NCI-H524 treated with DMSO at 0.1 percent for 48 hours (cell line): Measurements from ENCODE around the gene TGM2.
"Not testable (repeated sequence)": the region's sequence is repeated elsewhere in the genome, so short reads cannot be mapped to it uniquely, and the experiment has no call there.

ENCODE experiments used
- DNase-seq: peaks from one replicate; lab custom pipeline; 2025; lab: John Stamatoyannopoulos, UW

TGM2 gene

DNA sequence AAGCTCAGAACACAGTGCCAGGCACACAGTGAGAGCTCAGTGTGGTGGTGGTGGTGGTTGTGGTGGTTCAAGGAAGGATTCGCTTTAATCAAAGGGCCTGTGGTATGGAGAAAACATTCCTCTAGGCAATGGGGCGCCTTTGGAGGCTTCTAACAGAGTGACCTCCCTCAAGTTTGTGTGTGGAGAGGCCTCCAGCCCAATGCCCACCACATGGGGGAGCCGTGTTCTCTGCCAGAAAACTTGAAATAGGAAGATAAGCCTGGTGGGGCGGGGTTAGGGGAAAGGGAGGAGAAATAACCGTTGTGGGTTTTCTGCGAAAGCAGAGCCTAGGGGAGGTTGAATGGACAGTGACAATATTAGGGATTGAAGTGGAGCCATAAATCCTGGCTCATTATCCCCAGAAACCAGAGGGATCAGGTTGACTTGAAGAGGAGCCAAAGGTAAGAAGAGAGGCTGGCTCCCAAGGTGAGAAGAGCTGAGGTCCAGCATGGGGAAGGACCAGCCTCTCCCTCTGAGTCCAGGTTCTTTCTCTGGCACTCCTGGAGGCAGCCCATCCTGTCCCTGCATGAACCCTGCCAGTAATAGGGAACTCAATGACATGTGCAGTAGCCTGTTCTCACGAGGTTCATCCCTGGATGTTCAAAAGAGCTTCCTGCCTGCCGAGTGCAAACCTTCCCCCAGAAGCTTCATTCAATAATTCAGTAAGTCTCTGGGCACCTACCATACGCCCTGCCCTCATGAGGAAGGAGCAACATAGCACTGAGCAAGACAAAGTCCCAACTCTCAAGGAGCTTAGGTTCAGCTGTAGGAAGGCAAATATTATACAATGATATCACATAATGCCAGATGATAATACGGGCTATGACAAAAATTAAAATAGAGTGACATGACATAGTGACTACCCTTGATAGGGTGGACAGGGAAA is 51.4 kb downstream of the TGM2 start:
- no peak for DNase-seq

GRCh38 chr20:38112930-38113294 is 52.2 kb downstream of the TGM2 start:
- no peak for DNase-seq

DNA sequence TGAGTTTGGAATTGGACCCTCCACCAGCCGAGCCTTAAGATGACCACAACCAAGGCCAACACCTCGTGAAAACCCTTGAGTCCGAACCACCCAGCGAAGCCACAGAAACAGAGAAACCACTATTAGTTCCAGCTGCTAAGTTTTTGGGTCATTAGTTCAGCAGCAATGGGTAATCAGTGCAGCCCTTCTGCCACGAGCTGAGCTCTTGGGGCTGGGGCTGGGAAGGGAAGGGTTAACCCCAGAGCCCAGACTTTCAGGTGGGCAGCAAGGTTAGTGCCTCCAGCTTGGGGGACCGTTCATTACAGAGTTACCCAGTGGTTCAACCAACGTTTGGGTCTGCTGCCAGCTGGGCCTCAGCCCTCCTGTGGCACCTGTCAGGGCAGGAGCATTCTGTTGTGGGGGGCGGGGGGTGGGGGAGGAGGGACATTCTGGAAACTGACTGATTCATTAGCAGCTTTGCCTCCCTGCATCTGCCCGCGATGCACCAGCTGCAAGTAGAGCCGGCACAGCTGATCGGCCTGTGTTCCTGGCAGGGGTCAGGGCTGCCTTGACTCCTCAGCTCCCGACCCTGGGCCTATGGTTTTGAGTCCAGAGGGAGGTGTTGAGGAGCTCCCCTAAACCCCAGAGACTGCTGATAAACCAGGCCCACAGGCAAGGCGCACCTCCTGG is 52.7 kb downstream of the TGM2 start:
- DNase-seq = no peak

- no peak for DNase-seq
Measured at GRCh38 chr20:38111366-38112232, 53.5 kb downstream of the TGM2 start.

DNA sequence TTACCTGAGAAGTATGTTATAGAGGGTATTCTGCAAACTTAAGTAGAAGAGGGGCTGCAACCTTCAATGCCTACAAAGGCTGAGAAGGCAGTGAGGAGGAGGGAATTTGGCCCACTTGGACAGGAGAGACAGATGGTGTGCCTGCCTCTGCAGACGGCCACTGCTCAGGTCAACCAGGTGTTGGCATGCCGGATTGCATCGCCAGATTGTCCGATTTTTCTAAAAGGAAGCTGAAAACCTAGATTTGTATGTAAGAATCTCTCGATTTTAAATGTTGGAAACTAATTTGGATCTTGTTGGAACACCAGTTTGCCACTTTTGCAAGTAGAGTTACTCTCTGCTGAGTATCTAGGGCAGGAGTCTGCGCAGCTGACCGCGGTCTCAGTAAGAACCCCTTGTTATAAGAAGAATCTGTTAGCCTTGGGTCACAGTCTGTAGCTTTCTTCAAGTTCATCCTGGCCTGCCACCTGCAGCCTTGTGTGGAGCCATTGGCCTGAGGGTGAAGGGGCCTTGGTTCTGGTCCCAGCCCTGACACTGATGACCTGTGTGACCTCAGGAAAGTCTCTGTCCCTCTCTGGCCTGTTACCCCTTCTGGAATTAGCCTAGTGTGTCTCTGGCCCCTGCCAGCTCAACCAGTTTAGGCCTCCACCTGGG is 54.4 kb downstream of the TGM2 start:
- peak; percentile 50 for DNase-seq

- no peak for DNase-seq
Measured at GRCh38 chr20:38109591-38110524, 55.2 kb downstream of the TGM2 start.

DNA sequence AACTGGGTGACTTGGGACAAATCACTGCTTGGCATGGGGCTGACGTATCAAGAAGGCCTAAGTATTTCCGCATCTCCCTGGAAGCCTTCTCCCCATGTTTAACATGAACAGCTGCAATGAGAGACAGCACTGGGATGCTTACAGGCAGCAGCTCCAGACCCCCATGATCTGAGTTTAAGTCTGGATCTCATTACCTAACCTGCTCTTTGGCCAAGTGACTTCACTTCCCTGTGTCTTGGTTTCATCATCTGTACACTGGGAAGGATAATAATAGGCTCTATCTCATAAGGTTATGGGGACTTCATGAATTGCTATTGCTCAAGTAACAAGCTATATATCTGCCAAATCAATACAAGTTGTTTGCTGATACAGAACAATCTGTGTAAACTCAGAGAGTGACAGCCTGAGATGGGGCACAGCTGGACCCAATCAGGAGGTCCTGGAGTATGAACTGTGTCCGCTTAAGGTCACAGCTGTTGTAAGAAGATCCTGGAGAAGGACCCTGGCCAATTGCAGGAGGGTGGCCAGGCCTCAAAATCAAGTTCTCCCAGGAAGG is 56.0 kb downstream of the TGM2 start:
- DNase-seq = no peak

DNA sequence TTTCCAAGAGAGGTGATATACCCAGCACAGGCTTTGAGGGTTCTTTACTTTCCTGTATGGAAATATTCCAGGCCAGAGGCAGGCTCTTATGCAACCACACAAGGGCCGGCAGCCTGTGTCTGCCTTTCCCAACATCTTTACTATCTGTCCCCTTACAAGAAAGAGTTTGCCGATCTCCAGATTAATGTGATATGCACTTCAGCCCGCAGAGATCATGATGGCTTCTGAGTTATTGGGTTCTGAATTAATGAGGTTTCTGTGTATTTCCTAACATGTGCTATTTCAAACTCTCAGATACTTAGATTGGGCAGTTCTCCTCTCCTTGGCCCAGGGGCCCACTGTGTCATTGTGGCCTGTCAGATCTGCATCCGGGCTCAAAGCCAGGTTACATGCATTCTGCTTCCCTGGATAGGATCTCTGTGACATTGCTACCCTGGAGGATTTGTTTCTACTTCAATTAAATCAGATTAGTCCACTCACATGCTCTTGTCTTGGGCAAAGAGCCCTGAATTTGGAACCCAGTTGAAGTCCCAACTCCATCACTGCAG is 56.6 kb downstream of the TGM2 start:
- no peak for DNase-seq

GRCh38 chr20:38107916-38108315 is 57.2 kb downstream of the TGM2 start:
- DNase-seq = not testable (repeated sequence)

- not testable (repeated sequence) for DNase-seq
Measured at GRCh38 chr20:38107386-38107785, 57.7 kb downstream of the TGM2 start.

- no peak for DNase-seq
Measured at GRCh38 chr20:38106461-38106860, 58.6 kb downstream of the TGM2 start.

GRCh38 chr20:38104285-38104684 is 60.8 kb downstream of the TGM2 start:
- DNase-seq = no peak

DNA sequence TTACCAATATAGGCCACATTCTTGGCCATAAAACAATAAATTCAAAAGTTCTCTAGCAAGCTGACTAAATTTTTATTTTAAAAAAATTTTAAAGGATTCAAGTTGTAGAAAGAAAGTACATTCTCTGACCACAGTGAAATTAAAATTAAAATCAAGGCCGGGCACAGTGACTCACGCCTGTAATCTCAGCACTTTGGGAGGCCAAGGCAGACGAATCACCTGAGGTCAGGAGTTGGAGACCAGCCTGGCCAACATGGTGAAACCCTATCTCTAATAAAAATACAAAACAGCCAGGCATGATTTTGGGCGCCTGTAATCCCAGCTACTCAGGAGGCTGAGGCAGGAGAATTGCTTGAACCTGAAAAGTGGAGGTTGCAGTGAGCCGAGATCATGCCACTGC is 62.9 kb downstream of the TGM2 start:
- DNase-seq = not testable (repeated sequence)

DNA sequence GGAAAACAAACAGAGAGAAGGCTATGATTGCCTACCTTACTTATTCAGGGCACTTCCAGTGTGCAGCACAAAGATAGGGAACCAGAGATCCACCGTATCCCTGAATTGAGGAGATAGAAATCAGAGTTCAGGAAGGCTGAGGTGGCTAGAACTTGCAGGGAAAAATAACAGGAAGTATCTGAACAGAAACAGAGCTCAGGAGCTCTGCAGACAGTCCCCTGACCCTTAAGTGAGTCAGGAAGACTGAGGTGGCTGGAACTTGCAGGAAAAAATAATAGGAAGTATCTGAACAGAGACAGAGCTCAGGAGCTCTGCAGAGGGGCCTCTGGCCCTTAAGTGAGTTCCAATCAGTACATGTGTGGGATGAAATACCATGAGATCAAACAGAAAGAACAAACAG is 66.1 kb downstream of the TGM2 start:
- DNase-seq = no peak

- no peak for DNase-seq
Measured at GRCh38 chr20:38095017-38095686, 69.9 kb downstream of the TGM2 start.

DNA sequence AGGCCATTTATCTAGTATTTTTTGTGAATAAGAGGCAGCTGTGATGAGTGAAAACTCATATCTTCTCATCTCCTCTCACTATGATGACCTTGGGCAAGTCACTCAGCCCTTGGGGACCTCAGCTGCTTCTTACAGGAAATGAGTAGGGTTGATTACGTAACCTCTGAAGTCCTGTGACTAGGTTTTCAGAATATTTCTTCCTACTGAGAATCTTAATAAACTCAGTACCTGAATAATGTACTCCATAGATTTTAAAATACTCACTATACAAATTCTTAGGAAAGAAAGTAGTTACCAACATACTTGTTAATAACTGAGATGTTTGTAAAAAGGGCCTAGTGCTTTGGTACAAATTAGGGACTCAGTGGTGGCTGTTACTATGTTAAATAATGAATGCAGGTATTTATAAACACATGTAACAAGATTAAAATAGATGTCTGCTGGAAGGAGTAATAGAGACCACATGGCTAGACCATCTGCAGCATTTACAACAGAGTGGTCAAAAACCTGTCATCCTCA is 70.6 kb downstream of the TGM2 start:
- no peak for DNase-seq

GRCh38 chr20:38093641-38094077 is 71.4 kb downstream of the TGM2 start:
- no peak for DNase-seq

DNA sequence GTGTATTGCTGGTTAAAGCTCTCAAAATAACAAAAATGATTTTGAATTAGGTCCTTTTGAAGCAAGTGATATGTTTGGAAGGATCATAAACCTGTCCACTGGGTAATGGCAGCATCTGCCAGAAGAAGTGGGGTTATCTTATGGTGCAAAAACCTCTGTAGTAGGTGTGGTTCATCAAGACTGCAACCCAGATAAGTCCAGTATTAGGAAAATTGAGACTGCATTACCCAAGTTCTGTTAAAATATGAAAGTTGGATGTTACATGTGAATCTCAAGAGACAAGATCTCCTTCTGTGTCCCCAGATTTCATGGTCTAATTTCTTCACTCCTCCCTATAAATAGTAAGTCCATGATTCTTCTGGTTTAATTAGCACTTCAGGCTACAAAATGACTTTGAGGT is 72.2 kb downstream of the TGM2 start:
- no peak for DNase-seq

- no peak for DNase-seq
Measured at GRCh38 chr20:38092260-38092857, 72.7 kb downstream of the TGM2 start.
